GM23248 (cell line): ENCODE results near the gene PODXL2.

Source experiments
- EZH2 ChIP-seq: fragments of 200-600 bp; sonication (generic); IDR thresholded peaks from 2 replicates; pipeline ENCODE4 v1.6.1; 2018; ENCODE audit warnings: antibody characterized with exemption, mild to moderate bottlenecking; ENCODE audit not compliant: insufficient read depth, poor library complexity, severe bottlenecking
- EZH2phosphoT487 ChIP-seq: fragments of 200-600 bp; sonication (generic); IDR thresholded peaks from 2 replicates; pipeline ENCODE4 v1.6.1; 2018; ENCODE audit warnings: antibody characterized with exemption, moderate library complexity, mild to moderate bottlenecking, low read depth; ENCODE audit not compliant: insufficient read depth

GRCh38 chr3:127680146-127680661, 51.2 kb downstream of the PODXL2 start:
- TF ChIP-seq EZH2, result no peak
- TF ChIP-seq EZH2phosphoT487, result no peak
